ENCODE results near the gene NODAL.

DNA sequence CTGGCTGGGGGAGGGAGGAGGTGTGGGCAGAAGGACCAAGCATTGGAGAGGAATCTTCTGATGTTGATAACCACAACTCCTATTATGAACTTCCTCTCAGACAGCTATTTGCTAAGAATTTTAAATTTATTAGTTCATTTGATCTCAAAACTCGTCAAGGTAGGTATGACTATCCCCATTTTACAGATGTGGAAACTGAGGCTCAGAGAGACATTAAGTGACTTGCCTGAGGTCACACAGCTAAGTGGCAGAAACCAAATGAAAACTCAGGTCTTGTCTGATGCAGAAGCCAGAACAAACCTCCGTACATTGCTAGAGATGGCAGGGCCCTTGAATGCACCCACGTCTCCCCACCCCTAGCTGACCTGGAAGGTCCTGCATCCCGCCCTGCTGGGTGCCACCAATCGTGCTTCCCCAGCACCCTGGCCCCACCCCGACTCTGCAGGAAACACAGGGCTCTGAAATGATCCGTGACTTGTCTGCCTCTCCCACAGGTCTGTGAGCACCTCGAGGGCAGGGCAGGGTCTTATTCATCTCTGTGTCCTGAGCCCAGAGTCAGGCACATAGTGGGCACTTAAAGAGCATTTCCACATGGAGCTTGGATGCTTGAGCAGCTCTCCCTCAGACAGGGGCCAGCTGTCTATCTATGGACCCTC lies 31.4 kb upstream of the NODAL start:
- TF ChIP-seq EZH2 (IDR thresholded peaks at IDR 0.05; ENCODE audit: low read length, unreplicated experiment) (no peak), CTCF (conservative IDR thresholded peaks at IDR 0.05; ENCODE audit: low read depth, low read length) (no peak), EZH2phosphoT487 (IDR thresholded peaks at IDR 0.05; ENCODE audit: borderline replicate concordance, low read length) (no peak)
